GM19468 (cell line): ENCODE data around the gene DTYMK.

ENCODE experiments used
- ATAC-seq: cut with Tn5 transposase; IDR thresholded peaks from one replicate; pipeline ENCODE4 v1.9.1; 2021; ENCODE audit warnings: mild to moderate bottlenecking, moderate library complexity, moderate number of reproducible peaks; ENCODE audit not compliant: unreplicated experiment; ENCODE audit errors: extremely low read depth

DTYMK gene

GRCh38 chr2:241629762-241630435 is 56.7 kb downstream of the DTYMK start:
- ATAC-seq = no peak

GRCh38 chr2:241627675-241628074 is 58.9 kb downstream of the DTYMK start:
- no peak for ATAC-seq
